SH-SY5Y (cell line): Measurements from ENCODE around the gene HGS.

Experiments
- GATA2 ChIP-seq: IDR thresholded peaks from 2 replicates; pipeline ENCODE4 v1.6.1; 2011; ENCODE audit warnings: mild to moderate bottlenecking, low read depth, low read length
- GATA3 ChIP-seq: IDR thresholded peaks from 2 replicates; pipeline ENCODE4 v1.6.1; 2011; ENCODE audit warnings: low read depth, mild to moderate bottlenecking, low read length, moderate library complexity

Gene HGS

DNA sequence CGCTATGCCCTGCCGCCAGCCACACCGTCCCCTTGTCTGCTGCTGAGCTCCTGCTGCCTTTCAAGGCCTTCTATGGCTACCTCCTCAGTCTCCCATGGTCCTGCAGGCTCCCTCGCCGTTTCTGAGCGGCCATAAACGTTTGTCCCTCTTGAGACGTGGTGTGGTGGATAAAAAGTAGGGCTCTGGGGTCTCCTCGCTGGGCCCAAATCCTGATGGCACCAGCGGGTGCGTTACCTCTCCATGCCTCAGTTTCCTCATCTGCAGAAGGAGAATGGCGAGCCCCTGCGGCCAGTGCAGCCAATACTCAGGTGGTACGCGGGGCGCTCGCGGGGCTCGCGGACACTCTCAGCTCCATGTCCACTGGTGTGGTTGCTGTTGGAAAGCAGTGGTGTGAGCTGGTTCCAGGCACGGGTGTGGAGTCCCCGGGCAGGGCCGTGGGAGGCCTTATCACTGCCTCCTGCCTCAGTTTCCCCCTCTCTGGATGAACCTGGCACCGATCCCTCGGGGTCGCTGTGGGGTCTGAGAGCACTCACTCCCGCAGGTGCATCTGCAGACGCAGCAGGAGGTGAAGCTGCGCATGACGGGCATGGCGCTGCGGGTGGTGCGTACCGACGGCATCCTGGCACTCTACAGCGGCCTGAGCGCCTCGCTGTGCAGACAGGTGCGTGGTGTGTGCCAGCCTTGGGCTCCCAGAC lies 30.7 kb downstream of the HGS start:
- TF ChIP-seq GATA2: no peak
- TF ChIP-seq GATA3: no peak

DNA sequence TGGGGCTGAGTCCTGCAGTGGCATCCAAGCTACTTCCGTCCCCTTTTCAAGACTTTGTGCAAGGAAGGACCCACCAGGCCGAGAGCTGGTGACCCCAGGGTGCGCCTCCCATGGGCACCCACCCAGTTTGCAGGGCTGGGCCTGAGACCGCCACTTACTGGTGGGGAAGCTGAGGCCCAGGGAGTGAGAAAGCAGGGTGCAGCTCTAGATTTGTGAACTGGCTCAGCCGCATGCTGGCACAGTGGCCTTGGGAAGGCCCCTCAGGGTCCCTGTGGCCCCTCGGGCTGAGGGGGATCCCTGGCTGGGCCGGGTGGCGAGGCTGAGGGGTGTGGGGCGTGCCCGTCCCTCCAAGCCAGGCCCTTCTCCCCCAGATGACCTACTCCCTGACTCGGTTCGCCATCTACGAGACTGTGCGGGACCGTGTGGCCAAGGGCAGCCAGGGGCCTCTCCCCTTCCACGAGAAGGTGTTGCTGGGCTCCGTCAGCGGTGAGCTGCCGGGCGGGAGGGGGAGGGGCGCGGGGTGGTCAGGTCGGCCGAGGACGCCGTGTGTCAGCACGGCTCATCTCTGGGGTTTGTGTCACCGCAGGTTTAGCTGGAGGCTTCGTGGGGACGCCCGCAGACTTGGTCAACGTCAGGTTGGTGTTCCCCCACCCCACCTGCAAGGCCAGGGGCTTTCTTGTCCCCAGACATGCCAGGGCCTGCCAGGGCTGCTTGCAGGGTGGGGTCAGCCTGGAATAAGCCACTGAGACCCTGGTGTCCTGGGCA lies 31.5 kb downstream of the HGS start:
- no peak for TF ChIP-seq GATA2
- no peak for TF ChIP-seq GATA3

DNA sequence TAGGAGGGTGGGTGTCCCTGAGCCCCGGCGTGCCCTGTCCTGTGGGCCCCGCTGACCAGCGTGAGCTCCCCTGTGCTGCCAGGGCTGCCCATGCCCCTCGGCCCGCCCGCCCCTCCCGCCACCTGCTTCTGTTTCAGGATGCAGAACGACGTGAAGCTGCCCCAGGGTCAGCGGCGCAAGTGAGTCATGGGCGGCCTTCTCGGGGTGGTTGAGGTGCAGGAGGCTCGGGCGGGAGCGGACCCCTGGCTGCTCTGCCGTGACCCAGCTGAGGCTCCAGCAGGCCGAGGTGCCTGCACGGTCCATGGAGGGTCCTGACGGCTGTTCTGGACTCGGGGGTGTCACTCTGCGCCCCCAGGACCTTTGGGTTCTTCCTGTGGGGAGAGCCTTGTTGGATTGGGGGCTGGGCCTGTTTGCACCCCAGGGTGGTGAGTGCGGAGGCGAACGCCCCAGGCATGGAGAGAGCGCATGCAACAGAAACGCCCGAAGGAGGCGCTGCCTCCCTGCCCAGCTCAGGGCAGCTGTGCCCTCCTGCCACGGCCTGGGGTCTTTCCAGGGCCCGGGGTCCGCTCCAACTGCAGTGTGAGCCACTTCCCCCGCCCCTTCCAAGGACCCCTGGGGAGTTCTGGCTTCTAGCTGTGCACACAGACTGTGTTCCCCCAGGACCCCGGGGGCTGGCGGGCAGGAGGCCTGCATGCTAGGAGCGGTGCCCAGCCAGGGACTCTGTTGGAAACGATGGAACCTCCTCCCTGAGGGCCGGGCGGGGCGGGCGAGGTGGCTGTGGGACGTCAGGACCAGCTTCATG lies 32.3 kb downstream of the HGS start:
- TF ChIP-seq GATA3 (no peak), GATA2 (no peak)

DNA sequence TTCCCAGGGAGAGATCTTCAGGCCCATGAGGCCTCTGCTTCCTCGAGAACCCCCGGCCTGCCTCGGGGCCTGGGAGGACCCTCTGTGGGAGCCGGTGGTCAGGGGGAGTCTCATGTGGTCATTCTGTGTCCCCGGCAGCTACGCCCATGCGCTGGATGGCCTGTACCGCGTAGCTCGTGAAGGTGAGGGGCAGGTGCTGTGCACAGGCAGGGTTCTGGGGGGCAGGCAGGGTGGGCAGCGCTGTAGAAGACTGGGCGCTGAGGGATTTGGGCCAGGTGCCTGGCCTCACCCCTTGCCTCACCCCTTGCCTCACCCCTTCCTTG lies 32.8 kb downstream of the HGS start:
- TF ChIP-seq GATA2 (no peak), GATA3 (no peak)

DNA sequence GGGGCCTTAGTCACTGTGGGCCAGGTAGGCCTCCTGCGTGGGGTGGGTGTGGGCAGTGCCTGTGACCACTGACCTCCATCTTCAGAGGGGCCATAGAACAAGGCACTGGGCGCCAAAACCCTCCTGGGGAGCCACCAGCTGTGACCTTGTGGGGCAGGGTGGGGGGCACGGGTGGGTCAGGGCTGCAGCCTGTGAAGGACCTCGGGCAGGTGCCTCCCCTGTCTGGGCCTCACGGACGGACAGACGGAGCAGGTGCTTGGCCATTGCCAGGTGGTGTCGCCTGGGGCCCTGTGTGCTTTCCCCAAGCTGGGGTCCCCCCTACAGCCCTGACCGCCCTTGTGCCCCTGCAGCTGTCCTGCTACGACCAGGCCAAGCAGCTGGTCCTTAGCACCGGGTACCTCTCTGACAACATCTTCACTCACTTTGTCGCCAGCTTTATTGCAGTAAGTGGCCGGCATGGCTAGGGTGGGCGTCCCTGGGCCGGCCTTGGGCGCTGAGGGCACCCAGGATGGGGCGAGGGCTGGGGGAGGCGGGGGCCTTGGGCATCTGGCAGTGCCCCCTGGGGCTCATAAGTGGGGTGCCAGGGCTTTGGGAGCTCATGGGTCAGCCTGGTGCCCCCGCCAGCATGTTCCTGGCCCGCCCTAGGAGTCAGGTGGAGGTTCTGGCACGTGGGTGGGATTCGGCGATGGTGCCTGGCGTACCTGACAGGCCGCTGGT lies 33.4 kb downstream of the HGS start:
- TF ChIP-seq GATA2 (no peak), GATA3 (no peak)

DNA sequence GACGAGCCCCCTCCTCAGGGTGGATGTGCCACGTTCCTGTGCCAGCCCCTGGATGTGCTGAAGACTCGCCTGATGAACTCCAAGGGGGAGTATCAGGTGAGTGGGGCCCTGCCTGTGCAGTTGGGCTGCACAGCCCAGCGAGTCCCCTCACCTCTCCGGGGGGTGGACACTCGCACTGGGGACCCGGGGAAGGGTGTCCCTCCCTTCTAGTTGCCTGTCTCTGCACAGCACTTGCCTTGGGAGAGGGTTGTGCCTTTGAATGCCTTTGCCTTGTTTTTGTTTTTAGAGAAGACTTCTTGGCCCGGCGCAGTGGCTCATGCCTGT lies 33.9 kb downstream of the HGS start:
- TF ChIP-seq GATA2: no peak
- TF ChIP-seq GATA3: no peak

DNA sequence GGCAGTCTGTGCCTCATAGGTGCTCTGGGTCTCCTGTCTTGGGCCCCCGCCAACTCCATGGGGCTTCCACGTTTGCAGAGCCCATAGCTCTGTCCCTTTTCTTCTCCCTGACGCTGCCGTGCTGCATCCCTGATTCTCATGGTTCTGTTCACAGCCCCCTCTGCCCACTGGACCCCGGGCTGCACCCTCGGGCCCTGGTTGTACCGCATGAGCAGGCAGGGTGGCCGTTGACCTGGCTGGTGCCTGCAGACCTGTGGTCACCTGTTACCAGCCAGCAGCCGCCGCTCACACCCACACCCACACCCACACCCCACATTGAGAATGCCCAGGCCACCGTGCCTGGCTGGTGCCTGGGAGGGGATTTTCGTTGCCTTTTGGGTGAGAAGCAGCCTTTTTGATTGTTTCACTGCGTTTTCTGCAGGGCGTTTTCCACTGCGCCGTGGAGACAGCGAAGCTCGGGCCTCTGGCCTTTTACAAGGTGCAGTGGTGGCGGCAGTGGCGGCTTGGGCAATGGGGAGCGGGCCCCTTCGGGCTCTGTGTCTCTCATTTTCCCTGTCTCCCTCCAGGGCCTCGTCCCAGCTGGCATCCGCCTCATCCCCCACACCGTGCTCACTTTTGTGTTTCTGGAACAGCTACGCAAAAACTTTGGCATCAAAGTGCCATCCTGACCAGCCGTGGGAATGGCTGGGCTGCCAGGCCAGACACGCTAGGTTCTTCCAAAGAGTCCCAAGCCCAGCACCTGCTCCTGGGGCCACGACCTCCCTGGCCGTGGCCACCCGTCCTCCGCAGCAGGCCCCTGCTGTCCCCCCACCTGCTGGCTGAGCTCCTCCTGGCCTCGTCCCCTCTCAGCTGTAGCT lies 35.8 kb downstream of the HGS start:
- TF ChIP-seq GATA3 (no peak), GATA2 (no peak)

DNA sequence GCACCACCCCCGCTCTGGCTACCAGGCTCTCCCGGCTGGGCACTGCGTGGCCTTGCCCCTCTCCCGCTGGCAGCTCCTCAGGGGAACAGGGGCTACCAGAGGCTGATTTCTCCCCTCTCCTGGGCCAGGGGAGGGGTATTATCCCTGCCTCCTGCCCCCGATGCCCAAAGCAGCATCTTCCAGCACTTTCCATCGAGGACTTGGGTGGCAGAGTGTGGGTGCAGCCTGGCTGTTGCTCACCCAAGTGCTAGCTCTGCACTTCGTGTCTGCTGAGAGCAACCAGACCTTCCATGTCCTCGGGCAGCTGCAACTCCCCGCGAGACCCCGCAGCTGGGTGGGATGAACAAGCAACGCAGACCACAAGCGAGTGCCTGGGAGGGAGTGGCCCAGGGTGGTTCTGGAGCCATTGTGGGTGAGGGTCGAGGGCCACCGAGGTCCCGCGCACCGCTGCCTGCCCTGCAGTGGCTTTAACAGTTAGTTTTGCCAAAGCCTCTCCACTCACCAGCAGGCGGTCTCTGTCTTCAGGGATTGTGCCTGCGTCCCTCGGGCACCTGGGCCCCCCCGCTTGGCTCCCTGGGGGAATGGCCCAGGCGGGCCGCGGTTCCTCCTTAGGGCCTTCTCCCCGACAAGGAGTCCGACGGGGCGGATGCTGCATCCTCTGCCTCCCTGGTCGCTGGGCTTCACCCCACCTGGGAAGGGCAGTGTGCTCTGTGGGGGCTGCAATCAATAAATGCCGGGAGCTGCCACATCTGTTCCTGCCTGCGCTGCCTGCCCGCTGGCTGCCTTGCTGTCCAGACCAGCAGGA lies 36.7 kb downstream of the HGS start:
- TF ChIP-seq GATA2: no peak
- no peak for TF ChIP-seq GATA3

DNA sequence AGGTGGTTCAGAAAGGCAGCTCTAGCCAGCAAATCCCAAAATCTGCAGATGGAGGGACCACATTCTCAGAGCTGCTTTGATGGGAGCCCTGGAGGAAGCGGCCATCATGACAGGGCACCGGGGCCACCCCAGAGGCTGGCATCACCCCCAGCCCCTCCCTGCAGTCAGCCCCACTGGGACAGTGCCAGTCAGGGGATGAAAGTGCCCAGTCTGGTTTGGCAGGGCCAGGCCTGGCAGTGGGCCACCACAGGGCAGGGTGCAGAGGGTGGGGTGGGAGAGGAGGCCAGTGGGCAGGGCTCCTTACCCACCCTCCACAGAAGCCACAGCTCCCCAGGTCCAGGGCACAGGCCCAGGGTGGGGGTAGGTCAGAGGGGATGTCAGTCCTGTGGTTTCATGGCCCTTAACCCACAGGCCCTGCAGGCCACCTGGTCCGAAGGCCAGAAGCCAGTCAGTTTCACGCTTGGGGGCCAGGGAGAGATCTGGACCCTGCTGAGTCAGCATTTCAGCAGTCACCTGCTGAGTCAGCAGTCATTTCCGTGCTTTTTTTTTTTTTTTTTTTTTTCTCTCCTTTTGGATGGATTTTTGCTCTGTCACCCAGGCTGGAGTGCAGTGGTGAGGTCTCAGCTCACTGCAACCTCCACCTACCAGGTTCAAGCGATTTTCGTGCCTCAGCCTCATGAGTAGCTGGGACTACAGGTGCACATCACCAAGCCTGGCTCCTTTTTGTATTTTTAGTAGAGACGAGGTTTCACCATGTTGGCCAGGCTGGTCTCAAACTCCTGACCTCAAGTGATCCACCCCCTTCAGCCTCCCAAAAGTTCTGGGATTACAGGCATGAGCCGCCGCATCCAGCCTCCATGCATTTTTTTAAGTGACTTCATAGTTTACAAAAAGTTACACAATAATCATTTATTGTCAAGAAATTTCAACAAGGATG lies 38.6 kb downstream of the HGS start:
- TF ChIP-seq GATA3: no peak
- no peak for TF ChIP-seq GATA2

DNA sequence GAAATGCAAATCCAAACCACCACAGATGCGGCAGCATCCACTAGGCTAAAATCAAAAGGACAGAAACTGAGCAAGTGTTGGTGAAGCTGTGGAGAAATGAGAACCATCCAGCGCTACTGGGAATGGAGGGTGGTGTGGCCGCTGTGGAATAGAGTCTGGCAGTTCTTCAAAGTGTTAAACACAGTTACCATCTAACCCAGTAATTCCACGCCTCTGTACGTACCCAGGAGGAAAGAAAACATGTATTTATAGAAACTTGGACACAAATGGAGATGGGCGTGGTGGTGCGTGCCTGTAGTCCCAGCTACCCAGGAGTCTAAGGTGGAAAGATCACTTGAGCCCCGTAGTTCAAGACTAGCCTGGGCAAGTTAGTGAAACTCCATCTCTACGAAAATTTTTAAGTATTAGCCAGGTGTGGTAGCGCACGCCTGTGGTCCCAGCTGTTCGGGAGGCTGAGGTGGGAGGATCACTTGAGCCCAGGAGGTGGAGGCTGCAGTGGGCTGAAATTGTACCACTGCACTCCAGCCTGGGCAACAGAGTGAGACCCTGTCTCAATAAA lies 39.9 kb downstream of the HGS start:
- no peak for TF ChIP-seq GATA3
- TF ChIP-seq GATA2: no peak

DNA sequence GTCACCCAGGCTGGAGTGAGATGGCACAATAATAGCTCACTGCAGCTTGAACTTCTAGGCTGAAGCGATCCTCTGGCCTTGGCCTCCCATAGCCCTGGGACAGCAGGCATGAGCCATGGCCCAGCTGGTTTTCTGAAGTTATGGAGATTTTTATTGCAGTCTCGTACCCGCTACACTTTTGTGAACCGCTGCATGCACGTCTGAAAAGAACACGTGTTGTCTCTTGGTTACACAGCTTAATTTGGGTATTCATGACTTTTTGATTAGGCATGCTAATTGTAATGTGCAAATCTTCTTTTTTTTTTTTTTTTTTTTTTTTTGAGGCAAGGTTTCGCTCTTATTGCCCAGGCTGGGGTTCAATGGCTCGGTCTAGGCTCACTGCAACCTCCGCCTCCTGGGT lies 41.6 kb downstream of the HGS start:
- no peak for TF ChIP-seq GATA2
- TF ChIP-seq GATA3: no peak
